Measurements from ENCODE around the gene PDLIM5.

DNA sequence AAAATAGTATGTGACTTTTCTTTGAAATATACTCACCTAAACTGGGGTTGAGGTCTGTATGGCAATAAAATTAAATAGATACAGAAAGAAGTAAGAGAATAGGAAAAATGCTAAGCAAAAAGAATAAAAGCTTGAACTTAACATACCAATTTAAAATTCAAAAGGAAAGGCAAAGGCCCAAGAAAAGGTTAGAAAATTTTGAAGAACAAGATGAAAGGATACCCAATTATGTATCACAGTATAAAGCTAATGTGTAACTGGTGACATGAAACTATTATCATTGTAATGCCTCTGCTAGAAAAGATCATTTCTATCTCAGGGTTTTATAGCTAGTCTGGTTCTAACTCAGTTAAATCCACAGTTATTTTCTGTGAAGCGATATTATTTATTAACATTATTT lies 99.1 kb downstream of the PDLIM5 start:
- TF ChIP-seq, protein P1, sequence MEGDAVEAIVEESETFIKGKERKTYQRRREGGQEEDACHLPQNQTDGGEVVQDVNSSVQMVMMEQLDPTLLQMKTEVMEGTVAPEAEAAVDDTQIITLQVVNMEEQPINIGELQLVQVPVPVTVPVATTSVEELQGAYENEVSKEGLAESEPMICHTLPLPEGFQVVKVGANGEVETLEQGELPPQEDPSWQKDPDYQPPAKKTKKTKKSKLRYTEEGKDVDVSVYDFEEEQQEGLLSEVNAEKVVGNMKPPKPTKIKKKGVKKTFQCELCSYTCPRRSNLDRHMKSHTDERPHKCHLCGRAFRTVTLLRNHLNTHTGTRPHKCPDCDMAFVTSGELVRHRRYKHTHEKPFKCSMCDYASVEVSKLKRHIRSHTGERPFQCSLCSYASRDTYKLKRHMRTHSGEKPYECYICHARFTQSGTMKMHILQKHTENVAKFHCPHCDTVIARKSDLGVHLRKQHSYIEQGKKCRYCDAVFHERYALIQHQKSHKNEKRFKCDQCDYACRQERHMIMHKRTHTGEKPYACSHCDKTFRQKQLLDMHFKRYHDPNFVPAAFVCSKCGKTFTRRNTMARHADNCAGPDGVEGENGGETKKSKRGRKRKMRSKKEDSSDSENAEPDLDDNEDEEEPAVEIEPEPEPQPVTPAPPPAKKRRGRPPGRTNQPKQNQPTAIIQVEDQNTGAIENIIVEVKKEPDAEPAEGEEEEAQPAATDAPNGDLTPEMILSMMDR (conservative IDR thresholded peaks at IDR 0.05; ENCODE audit: low read length): no peak
- TF ChIP-seq EZH2phosphoT487 (IDR thresholded peaks at IDR 0.05; ENCODE audit: borderline replicate concordance, low read depth, low read length): no peak
